CD8-positive, alpha-beta memory T cell (primary cell): ENCODE data around the gene COL4A5. TPM values are rescaled to one million over a fixed set of nuclear protein-coding genes. Genes with fewer than 3 reads are reported as not detected.

Experiments used
- CTCF ChIA-PET: fragments of 350-600 bp; sonication (Branson Sonifier 250); formaldehyde crosslinking; loops from one replicate; lab custom pipeline; 2021; ENCODE audit warnings: antibody characterized with exemption; lab: Charles Lee
- POLR2A ChIA-PET: fragments of 350-600 bp; sonication (Branson Sonifier 250); formaldehyde crosslinking; loops from one replicate; lab custom pipeline; 2021; ENCODE audit warnings: antibody characterized with exemption; lab: Charles Lee
- DNase-seq, 5 donors: peaks; one replicate each; pipeline versions ENCODE4 v3.0.0 to v3.0.0-alpha.2; 2020 to 2022; ENCODE audit warnings: mixed read lengths in 1 of 5
- H3K27ac ChIP-seq: one replicate; pipeline ENCODE4 v1.7.0; 2013; ENCODE audit warnings: low read depth, mild to moderate bottlenecking, low read length, moderate library complexity
- H3K27me3 ChIP-seq: 2 replicates; pipeline ENCODE4 v1.7.0; 2013; ENCODE audit warnings: low read length, mild to moderate bottlenecking; ENCODE audit not compliant: insufficient read depth, poor library complexity, severe bottlenecking
- H3K36me3 ChIP-seq: 2 replicates; pipeline ENCODE4 v1.7.0; 2013; ENCODE audit warnings: mild to moderate bottlenecking, low read length, moderate library complexity; ENCODE audit not compliant: insufficient read depth
- H3K4me1 ChIP-seq: 2 replicates; pipeline ENCODE4 v1.7.0; 2013; ENCODE audit warnings: mild to moderate bottlenecking, low read length, moderate library complexity; ENCODE audit not compliant: insufficient read depth
- H3K4me3 ChIP-seq: 2 replicates; pipeline ENCODE4 v1.7.0; 2013; ENCODE audit warnings: mild to moderate bottlenecking, low read length
- H3K9me3 ChIP-seq: 2 replicates; pipeline ENCODE4 v1.7.0; 2013; ENCODE audit warnings: mild to moderate bottlenecking, low read length
- H3K27ac Mint-ChIP-seq, 8 donors: one replicate each; pipeline ENCODE4 v1.8.0; 2020 to 2021; ENCODE audit warnings: mixed read lengths in 8 of 8, mild to moderate bottlenecking in 6 of 8, inconsistent platforms in 3 of 8, moderate library complexity in 3 of 8
- H3K27me3 Mint-ChIP-seq, 2 donors: one replicate each; pipeline ENCODE4 v1.8.0; 2020 to 2021; ENCODE audit warnings: mixed read lengths in 2 of 2, mild to moderate bottlenecking in 1 of 2, moderate library complexity in 1 of 2
- H3K36me3 Mint-ChIP-seq, 3 donors: one replicate each; pipeline ENCODE4 v1.8.0; 2020 to 2021; ENCODE audit warnings: mixed read lengths in 3 of 3, inconsistent platforms in 1 of 3, mild to moderate bottlenecking in 1 of 3
- H3K4me1 Mint-ChIP-seq, 3 donors: one replicate each; pipeline ENCODE4 v1.8.0; 2020 to 2021; ENCODE audit warnings: mixed read lengths in 3 of 3, inconsistent platforms in 1 of 3, mild to moderate bottlenecking in 1 of 3
- H3K4me3 Mint-ChIP-seq, 7 donors: one replicate each; pipeline ENCODE4 v1.8.0; 2020 to 2021; ENCODE audit warnings: mixed read lengths in 7 of 7, mild to moderate bottlenecking in 6 of 7, moderate library complexity in 4 of 7, inconsistent platforms in 2 of 7
- H3K9me3 Mint-ChIP-seq, 5 donors: one replicate each; pipeline ENCODE4 v1.8.0; 2020 to 2022; ENCODE audit warnings: mixed read lengths in 5 of 5, mild to moderate bottlenecking in 3 of 5, moderate library complexity in 2 of 5, inconsistent platforms in 1 of 5
- polyA plus RNA-seq: library from polyadenylated mRNA; unstranded; fragments of 300-500 nt; fragmentation: Illumina TruSeq; gene quantifications from one replicate; pipeline ENCODE4 v1.2.3, GENCODE V29; 2021
- total RNA-seq, 2 experiments: library from RNA; stranded (reverse); gene quantifications; one replicate each; pipeline ENCODE4 v1.2.3, GENCODE V29; 2021

COL4A5 gene
- total and polyA plus RNA-seq, 3 experiments from 2014 or later: not detected

DNA sequence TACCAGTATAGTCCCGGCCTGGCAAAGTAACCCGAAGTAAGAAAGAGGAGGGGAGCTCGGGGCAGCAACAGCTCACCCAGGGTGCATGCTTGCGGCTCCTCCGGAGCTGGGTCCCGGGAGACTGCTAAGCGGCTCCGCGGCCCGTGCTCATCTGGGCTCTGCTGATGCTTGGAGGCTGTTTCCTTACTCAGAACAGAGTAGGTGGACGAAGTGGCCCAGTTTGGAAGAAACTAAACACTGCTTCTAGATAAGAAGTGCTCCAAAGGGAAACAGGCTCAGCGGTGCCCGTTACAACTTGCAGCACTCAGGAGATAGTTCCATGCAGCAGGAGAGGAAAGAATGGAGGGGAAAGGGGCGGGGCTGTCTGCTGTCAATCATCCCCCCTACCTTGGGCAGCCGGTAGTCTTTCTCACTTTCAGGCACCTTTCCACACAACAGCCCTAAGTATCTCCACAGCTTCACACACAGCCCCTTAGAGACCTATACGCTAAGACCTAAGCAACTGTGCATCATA is 1.5 kb upstream of the COL4A5 start, which contains the start of gene COL4A6:
COL4A6 (minus strand) TSS at position 313 of the 514 bp plus-strand sequence; CDS start at position 87, 226 bp downstream.
- no peak for DNase-seq
- H3K27ac Mint-ChIP-seq: no peak within 1 kb of the TSS
- peaks cover 27 to 31% of the 10 kb centered on the region in 2 donors for H3K27me3 Mint-ChIP-seq
- Histone ChIP-seq H3K4me1 (no peaks in the 10 kb centered on the region), H3K27ac (no peak within 1 kb of the TSS), H3K4me3 (no peak within 1 kb of the TSS), H3K9me3 (no peaks in the 10 kb centered on the region), H3K36me3 (no peaks in the 10 kb centered on the region), H3K27me3 (no peaks in the 10 kb centered on the region)
- CTCF ChIA-PET: no interaction called here
- H3K9me3 Mint-ChIP-seq: no peaks in the 10 kb centered on the region
- peaks cover 5 to 13% (median 9%) of the 10 kb centered on the region in 3 donors for H3K4me1 Mint-ChIP-seq
- peak within 1 kb of the TSS in 4 of 7 donors; percentile 40 to 68 (median 60) for H3K4me3 Mint-ChIP-seq
- POLR2A ChIA-PET: no interaction called here
- peaks cover 0 to 2% (median 0%) of the 10 kb centered on the region in 3 donors for H3K36me3 Mint-ChIP-seq

DNA sequence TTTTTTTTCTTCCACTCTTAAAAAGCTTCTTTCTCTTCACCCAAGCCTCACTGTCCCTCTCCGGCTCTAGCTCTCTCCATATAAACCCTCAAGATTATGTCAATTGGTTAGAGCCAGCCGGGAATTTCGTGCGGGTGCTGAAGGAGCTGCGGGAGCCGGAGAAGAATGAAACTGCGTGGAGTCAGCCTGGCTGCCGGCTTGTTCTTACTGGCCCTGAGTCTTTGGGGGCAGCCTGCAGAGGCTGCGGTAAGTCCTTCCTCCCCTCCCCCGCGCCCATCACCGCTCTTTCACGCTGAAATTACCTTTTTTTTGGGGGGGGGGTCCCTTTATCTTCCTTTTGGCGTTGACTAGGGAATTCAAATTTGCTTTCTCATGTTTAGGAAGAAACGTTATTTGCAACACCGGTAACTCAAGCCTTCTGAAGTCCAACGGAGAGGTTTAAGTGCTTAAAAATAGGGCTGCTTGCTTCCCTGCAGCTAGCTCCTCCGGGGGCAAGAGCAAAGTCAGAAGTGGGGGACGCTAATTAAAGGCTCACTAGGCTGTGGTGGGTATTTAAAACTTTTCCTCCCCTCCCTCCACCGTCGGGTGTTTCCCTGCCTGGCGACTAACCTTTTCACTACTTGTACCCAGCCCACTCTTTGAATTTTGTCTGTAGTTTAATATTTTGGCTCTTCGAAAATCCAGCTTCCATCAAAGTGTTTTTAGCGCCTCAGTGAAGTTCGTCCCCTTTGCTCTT is 491 bp downstream of the COL4A5 start:
- Mint-ChIP-seq H3K36me3 (peaks cover 0 to 2% (median 0%) of the 10 kb centered on the region in 3 donors), H3K9me3 (no peaks in the 10 kb centered on the region), H3K4me1 (peaks cover 5 to 13% (median 9%) of the 10 kb centered on the region in 3 donors), H3K27ac (peak overlapping the region in 1 of 8 donors; percentile 17), H3K4me3 (peak overlapping the region in 6 of 7 donors; percentile 40 to 81 (median 60)), H3K27me3 (peaks cover 27 to 34% of the 10 kb centered on the region in 2 donors)
- no peak overlapping the region for H3K4me3 ChIP-seq
- DNase-seq: no peak
- CTCF ChIA-PET: no interaction called here
- no peaks in the 10 kb centered on the region for H3K36me3 ChIP-seq
- no peaks in the 10 kb centered on the region for H3K9me3 ChIP-seq
- POLR2A ChIA-PET: no interaction called here
- no peaks in the 10 kb centered on the region for H3K4me1 ChIP-seq
- no peak overlapping the region for H3K27ac ChIP-seq
- H3K27me3 ChIP-seq: no peaks in the 10 kb centered on the region

DNA sequence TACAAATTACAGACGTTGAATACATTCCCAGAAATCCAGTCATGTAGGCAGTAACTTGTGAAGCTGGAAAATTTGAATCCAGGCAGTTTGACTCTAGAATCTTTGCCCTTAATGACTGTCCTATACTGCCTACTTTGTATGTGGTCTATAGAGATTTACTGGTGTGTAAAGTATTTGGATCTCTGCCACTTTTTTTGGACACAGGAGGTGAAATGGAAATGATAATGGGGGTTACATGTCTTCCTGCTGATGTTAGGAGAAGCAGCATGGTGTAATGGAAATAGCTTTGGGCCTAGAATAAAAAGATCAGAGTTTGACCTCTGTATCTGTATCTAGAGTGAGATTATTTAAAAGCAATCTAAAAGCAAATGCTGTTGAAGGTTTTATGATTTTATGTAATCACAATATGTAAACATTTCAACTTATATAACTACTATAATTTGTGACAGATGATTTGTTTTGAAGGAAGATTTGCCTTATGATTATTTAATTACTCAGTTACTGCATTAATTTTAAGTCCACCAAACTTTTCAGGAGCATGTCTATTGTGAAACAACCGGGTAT is 3.3 kb downstream of the COL4A5 start:
- DNase-seq: no peak
- H3K4me3 Mint-ChIP-seq: no peak overlapping the region
- no peaks in the 10 kb centered on the region for H3K9me3 Mint-ChIP-seq
- peaks cover 5 to 13% (median 9%) of the 10 kb centered on the region in 3 donors for H3K4me1 Mint-ChIP-seq
- no peak overlapping the region for H3K27ac Mint-ChIP-seq
- Histone ChIP-seq H3K27me3 (no peaks in the 10 kb centered on the region), H3K4me3 (no peak overlapping the region), H3K36me3 (no peaks in the 10 kb centered on the region), H3K4me1 (no peaks in the 10 kb centered on the region), H3K27ac (no peak overlapping the region), H3K9me3 (no peaks in the 10 kb centered on the region)
- ChIA-PET POLR2A (no interaction called here), CTCF (no interaction called here)
- H3K36me3 Mint-ChIP-seq: peaks cover 0 to 2% (median 0%) of the 10 kb centered on the region in 3 donors
- H3K27me3 Mint-ChIP-seq: peaks cover 22 to 26% of the 10 kb centered on the region in 2 donors

DNA sequence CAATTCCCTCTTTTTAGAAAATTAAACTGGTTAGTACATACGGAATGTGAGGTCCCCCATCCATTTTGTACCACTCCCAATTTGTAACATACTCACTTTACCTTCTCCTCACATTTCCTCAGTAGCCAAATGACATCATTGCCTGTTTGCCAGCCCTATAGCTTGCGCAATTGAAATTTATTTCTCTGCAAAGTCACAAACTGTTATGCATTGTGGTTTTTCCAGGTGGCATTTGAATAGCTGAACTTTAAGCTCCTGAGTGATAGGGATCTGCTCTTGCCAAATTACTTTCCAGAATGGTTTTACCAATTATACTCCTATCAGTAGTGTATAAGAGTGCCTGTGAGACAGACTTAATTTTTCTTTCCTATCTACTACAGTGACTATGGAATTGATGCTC is 7.7 kb downstream of the COL4A5 start:
- Mint-ChIP-seq H3K27ac (no peak overlapping the region), H3K36me3 (no peaks in the 10 kb centered on the region), H3K27me3 (peaks cover 0 to 5% of the 10 kb centered on the region in 2 donors), H3K4me1 (no peaks in the 10 kb centered on the region), H3K9me3 (no peaks in the 10 kb centered on the region), H3K4me3 (no peak overlapping the region)
- no peaks in the 10 kb centered on the region for H3K9me3 ChIP-seq
- H3K4me1 ChIP-seq: no peaks in the 10 kb centered on the region
- CTCF ChIA-PET: no interaction called here
- H3K4me3 ChIP-seq: no peak overlapping the region
- POLR2A ChIA-PET: no interaction called here
- H3K27me3 ChIP-seq: no peaks in the 10 kb centered on the region
- DNase-seq: no peak
- no peak overlapping the region for H3K27ac ChIP-seq
- H3K36me3 ChIP-seq: no peaks in the 10 kb centered on the region

DNA sequence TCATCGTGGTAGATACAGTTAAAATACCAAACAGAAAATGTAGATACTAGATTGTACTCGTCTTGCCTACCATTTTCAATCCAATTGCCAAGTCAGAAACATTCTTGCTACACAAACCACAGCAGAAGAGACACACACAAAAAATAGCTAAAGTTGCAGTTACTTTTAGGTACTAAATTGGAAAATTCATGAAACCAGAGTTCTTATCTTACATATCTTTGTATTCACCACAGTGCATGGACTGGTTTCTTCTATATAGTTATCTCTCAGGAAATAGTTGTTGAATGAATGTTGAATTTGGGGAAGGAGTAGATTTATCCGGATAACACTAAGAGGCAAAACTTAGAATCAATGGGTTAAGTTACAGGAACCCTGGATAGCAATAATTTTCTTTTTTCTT is 14.2 kb downstream of the COL4A5 start:
- no peak overlapping the region for H3K27ac Mint-ChIP-seq
- no peaks in the 10 kb centered on the region for H3K36me3 ChIP-seq
- no peaks in the 10 kb centered on the region for H3K4me1 Mint-ChIP-seq
- H3K27me3 Mint-ChIP-seq: peaks cover 0 to 2% of the 10 kb centered on the region in 2 donors
- H3K4me1 ChIP-seq: no peaks in the 10 kb centered on the region
- no peaks in the 10 kb centered on the region for H3K36me3 Mint-ChIP-seq
- no peak overlapping the region for H3K4me3 Mint-ChIP-seq
- no peaks in the 10 kb centered on the region for H3K9me3 Mint-ChIP-seq
- no peaks in the 10 kb centered on the region for H3K9me3 ChIP-seq
- no peak for DNase-seq
- no peaks in the 10 kb centered on the region for H3K27me3 ChIP-seq
- POLR2A ChIA-PET: no interaction called here
- no peak overlapping the region for H3K27ac ChIP-seq
- no peak overlapping the region for H3K4me3 ChIP-seq
- CTCF ChIA-PET: no interaction called here

DNA sequence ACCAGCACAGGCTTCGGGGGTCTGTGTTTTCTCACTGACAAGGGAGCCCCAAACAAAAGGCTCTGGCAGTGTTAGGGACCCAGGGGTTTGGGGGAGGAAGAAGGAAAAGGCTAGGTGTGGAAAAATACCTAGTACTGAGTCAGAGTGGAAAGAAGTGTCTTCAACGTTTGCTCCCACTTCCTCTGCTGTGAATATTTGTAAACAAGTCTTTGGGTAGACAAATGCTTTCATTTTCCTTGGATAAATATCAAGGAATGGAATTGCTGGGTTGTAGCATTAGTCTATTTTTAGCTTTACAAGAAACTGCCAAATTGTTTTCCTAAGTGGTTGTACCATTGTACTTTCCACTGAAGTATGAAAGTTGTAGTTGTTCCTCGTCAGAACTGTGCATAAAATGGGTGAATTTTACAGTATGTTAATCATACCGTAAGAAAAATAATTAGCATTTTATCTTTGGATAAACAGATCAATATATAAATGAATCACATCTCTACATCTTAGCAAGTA is 17.4 kb downstream of the COL4A5 start:
- H3K4me3 ChIP-seq: no peak overlapping the region
- Mint-ChIP-seq H3K27me3 (peaks cover 0 to 2% of the 10 kb centered on the region in 2 donors), H3K4me3 (no peak overlapping the region), H3K9me3 (no peaks in the 10 kb centered on the region), H3K36me3 (no peaks in the 10 kb centered on the region), H3K27ac (no peak overlapping the region), H3K4me1 (no peaks in the 10 kb centered on the region)
- no peaks in the 10 kb centered on the region for H3K4me1 ChIP-seq
- ChIA-PET POLR2A (no interaction called here), CTCF (no interaction called here)
- DNase-seq: no peak
- H3K27ac ChIP-seq: no peak overlapping the region
- no peaks in the 10 kb centered on the region for H3K36me3 ChIP-seq
- no peaks in the 10 kb centered on the region for H3K27me3 ChIP-seq
- H3K9me3 ChIP-seq: no peaks in the 10 kb centered on the region

- ChIA-PET CTCF (no interaction called here), POLR2A (no interaction called here)
- no peak for DNase-seq
- Mint-ChIP-seq H3K27me3 (no peaks in the 10 kb centered on the region), H3K9me3 (no peaks in the 10 kb centered on the region), H3K4me1 (no peaks in the 10 kb centered on the region), H3K27ac (no peak overlapping the region), H3K4me3 (no peak overlapping the region), H3K36me3 (no peaks in the 10 kb centered on the region)
- H3K27ac ChIP-seq: no peak overlapping the region
- no peak overlapping the region for H3K4me3 ChIP-seq
- H3K36me3 ChIP-seq: no peaks in the 10 kb centered on the region
- H3K27me3 ChIP-seq: no peaks in the 10 kb centered on the region
- H3K9me3 ChIP-seq: no peaks in the 10 kb centered on the region
- H3K4me1 ChIP-seq: no peaks in the 10 kb centered on the region
Measured at GRCh38 chrX:108464604-108465003, 25.0 kb downstream of the COL4A5 start.

GRCh38 chrX:108468486-108468885 is 28.8 kb downstream of the COL4A5 start:
- ChIA-PET POLR2A (no interaction called here), CTCF (no interaction called here)
- H3K4me3 Mint-ChIP-seq: no peak overlapping the region
- no peaks in the 10 kb centered on the region for H3K27me3 Mint-ChIP-seq
- H3K27ac ChIP-seq: no peak overlapping the region
- H3K9me3 ChIP-seq: no peaks in the 10 kb centered on the region
- H3K4me1 ChIP-seq: no peaks in the 10 kb centered on the region
- no peak overlapping the region for H3K4me3 ChIP-seq
- H3K27ac Mint-ChIP-seq: no peak overlapping the region
- H3K27me3 ChIP-seq: no peaks in the 10 kb centered on the region
- H3K9me3 Mint-ChIP-seq: peaks cover 0 to 5% (median 0%) of the 10 kb centered on the region in 5 donors
- H3K4me1 Mint-ChIP-seq: no peaks in the 10 kb centered on the region
- H3K36me3 Mint-ChIP-seq: no peaks in the 10 kb centered on the region
- no peaks in the 10 kb centered on the region for H3K36me3 ChIP-seq
- DNase-seq: no peak
